Esophagus squamous epithelium (tissue), 4 donors: ENCODE data around the gene SUGP1.

Experiments used
- POLR2A ChIP-seq, 4 donors: fragments of 450-650 bp; IDR thresholded peaks; one replicate each; pipeline ENCODE4 v1.6.1; 2017; ENCODE audit warnings: antibody characterized with exemption in 4 of 4, mild to moderate bottlenecking in 4 of 4, moderate library complexity in 3 of 4
- TF ChIP-seq, protein P1 (sequence below), 6 experiments: fragments of 450-650 bp in 4 of 6; fragments of 200-600 bp in 2 of 6; sonication (generic) in 2 of 6; IDR thresholded peaks; one replicate each; pipeline ENCODE4 v1.5.1; 2016 to 2019; ENCODE audit warnings: antibody characterized with exemption in 6 of 6, mild to moderate bottlenecking in 4 of 6, moderate library complexity in 4 of 6

DNA sequence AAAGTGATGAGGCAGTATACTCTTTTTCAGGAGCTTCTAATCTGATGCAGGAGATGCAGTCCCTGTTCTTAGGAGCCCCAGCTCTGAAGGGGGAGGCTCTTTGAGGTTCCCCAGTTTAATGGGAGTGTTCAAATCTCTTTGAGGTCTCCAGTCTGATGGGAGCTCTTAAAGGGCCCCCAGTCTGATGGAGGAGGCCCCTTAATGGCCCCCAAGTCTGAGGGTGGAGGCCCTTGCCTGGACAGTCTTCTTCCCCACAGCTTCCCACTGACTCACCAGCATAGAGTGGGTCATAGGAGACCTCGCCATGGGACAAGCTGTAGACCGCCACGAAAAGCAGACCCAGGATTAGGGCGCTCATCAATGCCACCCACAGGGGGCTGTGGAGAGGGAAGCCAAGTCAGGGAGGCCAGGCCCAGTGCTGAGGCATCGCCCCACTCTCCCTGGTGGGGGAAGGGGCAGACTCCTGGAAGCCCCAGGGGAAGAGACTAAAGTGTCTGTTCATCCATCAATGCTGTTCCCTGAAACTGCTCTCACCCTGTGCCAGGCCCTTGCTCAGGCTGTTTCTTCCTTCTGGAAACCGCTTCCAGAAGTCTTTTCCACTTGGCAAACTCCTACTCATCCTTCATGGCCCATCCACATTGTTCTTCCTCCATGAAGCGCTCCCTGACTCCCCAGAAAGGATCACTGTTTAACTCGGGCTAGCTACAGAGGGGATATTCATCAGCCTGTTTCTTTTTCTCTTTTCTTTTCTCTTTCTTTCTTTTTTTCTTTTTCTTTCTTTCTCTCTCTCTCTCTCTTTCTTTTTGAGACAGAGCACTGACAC, 49.3 kb downstream of the SUGP1 start:
- TF ChIP-seq, protein P1, sequence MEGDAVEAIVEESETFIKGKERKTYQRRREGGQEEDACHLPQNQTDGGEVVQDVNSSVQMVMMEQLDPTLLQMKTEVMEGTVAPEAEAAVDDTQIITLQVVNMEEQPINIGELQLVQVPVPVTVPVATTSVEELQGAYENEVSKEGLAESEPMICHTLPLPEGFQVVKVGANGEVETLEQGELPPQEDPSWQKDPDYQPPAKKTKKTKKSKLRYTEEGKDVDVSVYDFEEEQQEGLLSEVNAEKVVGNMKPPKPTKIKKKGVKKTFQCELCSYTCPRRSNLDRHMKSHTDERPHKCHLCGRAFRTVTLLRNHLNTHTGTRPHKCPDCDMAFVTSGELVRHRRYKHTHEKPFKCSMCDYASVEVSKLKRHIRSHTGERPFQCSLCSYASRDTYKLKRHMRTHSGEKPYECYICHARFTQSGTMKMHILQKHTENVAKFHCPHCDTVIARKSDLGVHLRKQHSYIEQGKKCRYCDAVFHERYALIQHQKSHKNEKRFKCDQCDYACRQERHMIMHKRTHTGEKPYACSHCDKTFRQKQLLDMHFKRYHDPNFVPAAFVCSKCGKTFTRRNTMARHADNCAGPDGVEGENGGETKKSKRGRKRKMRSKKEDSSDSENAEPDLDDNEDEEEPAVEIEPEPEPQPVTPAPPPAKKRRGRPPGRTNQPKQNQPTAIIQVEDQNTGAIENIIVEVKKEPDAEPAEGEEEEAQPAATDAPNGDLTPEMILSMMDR (IDR thresholded peaks at IDR 0.05): no peak
- no peak for TF ChIP-seq POLR2A (IDR thresholded peaks at IDR 0.05)
